K562 (cell line): ENCODE results near the gene PRKD1. TPM values are rescaled to one million over a fixed set of nuclear protein-coding genes. Genes with fewer than 3 reads are reported as not detected.

Experiments
- ATAC-seq: fragments of 200-7000 bp; cut with Tn5 transposase; 3 replicates; pipeline ENCODE4 v1.9.1; 2020; ENCODE audit warnings: moderate library complexity
- BruUV-seq: library from RNA; stranded (reverse); fragments of 400-500 nt; replicated peaks from 2 replicates; lab custom pipeline; 2021; lab: Mats Ljungman, UMichigan
- CTCF ChIA-PET: fragments of 300-600 bp; formaldehyde crosslinking; extraction: SDS; loops from one replicate; lab custom pipeline; 2021; ENCODE audit warnings: low intra/inter-chr PET ratio; lab: Yijun Ruan, JAX
- POLR2A ChIA-PET: fragments of 300-600, 350-650 bp; sonication (Branson Sonifier 250); formaldehyde crosslinking; extraction: SDS; loops from one replicate; lab custom pipeline; 2021; ENCODE audit warnings: antibody characterized with exemption, inconsistent platforms; lab: Yijun Ruan, JAX
- DNase-seq, 4 experiments: peaks; one replicate each; pipeline versions ENCODE4 v3.0.0 to v3.0.0-alpha.2; 2011 to 2018; ENCODE audit warnings: low spot score in 3 of 4, mixed read lengths in 3 of 4; ENCODE audit errors: extremely low read depth in 1 of 4
- FAIRE-seq: peaks from 2 replicates; lab custom pipeline; 2011; peaks lifted over from hg19 to GRCh38; lab: Jason Lieb, UNC
- H2AFZ ChIP-seq: 2 replicates; pipeline ENCODE4 v1.6.0; 2011; ENCODE audit warnings: low read depth, low read length, control low read depth, inconsistent platforms
- H3K27ac ChIP-seq: fragments of 200-600 bp; 3 replicates; pipeline ENCODE4 v1.8.0; 2011; ENCODE audit warnings: low read depth, mild to moderate bottlenecking, control low read depth, inconsistent platforms, low read length, moderate library complexity, mixed read lengths; ENCODE audit errors: extremely low read depth
- H3K27me3 ChIP-seq, 2 experiments: fragments of 300-600 bp in 1 of 2; 2 replicates in 1 of 2; 3 replicates in 1 of 2; pipeline versions ENCODE4 v1.6.0 to v1.8.0; 2011; ENCODE audit warnings: inconsistent platforms in 2 of 2, low read length in 2 of 2, mild to moderate bottlenecking in 1 of 2, mixed read lengths in 1 of 2, moderate library complexity in 1 of 2; ENCODE audit not compliant: control insufficient read depth in 2 of 2, insufficient read depth in 2 of 2
- H3K36me3 ChIP-seq: fragments of 300-600 bp; 3 replicates; pipeline ENCODE4 v1.8.0; 2011; ENCODE audit warnings: mild to moderate bottlenecking, low read length, inconsistent platforms; ENCODE audit not compliant: control insufficient read depth, insufficient read depth
- H3K4me1 ChIP-seq, 2 experiments: fragments of 200-600 bp in 1 of 2; replicated peaks in 1 of 2; 2 replicates in 1 of 2; 3 replicates in 1 of 2; pipeline versions ENCODE4 v1.5.1 to v1.8.0; 2011; ENCODE audit warnings: inconsistent platforms in 2 of 2, low read length in 2 of 2, mild to moderate bottlenecking in 1 of 2, mixed read lengths in 1 of 2, moderate library complexity in 1 of 2; ENCODE audit not compliant: control insufficient read depth in 2 of 2, insufficient read depth in 2 of 2
- H3K4me2 ChIP-seq: 2 replicates; pipeline ENCODE4 v1.6.1; 2011; ENCODE audit warnings: low read length, control low read depth, inconsistent platforms, mixed read lengths; ENCODE audit not compliant: insufficient read depth
- H3K4me3 ChIP-seq: fragments of 200-600 bp; sonication (generic), shearing (Covaris generic); 2 replicates; pipeline ENCODE4 v1.5.1; 2016; ENCODE audit warnings: control low read depth, inconsistent platforms
- H3K79me2 ChIP-seq: fragments of 200-600 bp; 3 replicates; pipeline ENCODE4 v1.8.0; 2011; ENCODE audit warnings: low read length, inconsistent platforms; ENCODE audit not compliant: control insufficient read depth, insufficient read depth
- H3K9ac ChIP-seq, 2 experiments: 2 replicates each; pipeline versions ENCODE4 v1.6.0 to v1.6.1; 2011; ENCODE audit warnings: low read depth in 2 of 2, low read length in 2 of 2, control low read depth in 1 of 2, inconsistent platforms in 1 of 2, mild to moderate bottlenecking in 1 of 2, mixed read lengths in 1 of 2; ENCODE audit not compliant: insufficient read depth in 1 of 2
- H3K9me1 ChIP-seq: one replicate; pipeline ENCODE4 v1.6.0; 2011; ENCODE audit warnings: inconsistent platforms, mild to moderate bottlenecking, low read length, moderate library complexity; ENCODE audit not compliant: control insufficient read depth, insufficient read depth
- H3K9me3 ChIP-seq: replicated peaks from 2 replicates; pipeline ENCODE4 v1.5.1; 2011; ENCODE audit warnings: low read depth, low read length, inconsistent platforms; ENCODE audit not compliant: control insufficient read depth, insufficient read depth
- H4K20me1 ChIP-seq: replicated peaks from 2 replicates; pipeline ENCODE4 v1.6.1; 2011; ENCODE audit warnings: low read length, inconsistent platforms, mixed read lengths; ENCODE audit not compliant: control insufficient read depth, insufficient read depth
- HNRNPUL1 ChIP-seq: fragments of 200-400 bp; formaldehyde crosslinking; IDR thresholded peaks from 2 replicates; pipeline ENCODE4 v1.6.1; 2017; ENCODE audit warnings: low read length
- HOMEZ ChIP-seq: fragments of 250-450 bp; sonication (Bioruptor Pico); IDR thresholded peaks from 2 replicates; pipeline ENCODE4 v1.4.0; 2020; ENCODE audit warnings: mild to moderate bottlenecking, moderate library complexity
- KDM1A ChIP-seq, 2 experiments: fragments of 450-650 bp; IDR thresholded peaks; 2 replicates each; pipeline ENCODE4 v1.6.1; 2016; ENCODE audit warnings: mild to moderate bottlenecking in 2 of 2
- MTA2 ChIP-seq: fragments of 450-650 bp; IDR thresholded peaks from 2 replicates; pipeline ENCODE4 v1.6.1; 2016; ENCODE audit warnings: low read depth
- NUFIP1 ChIP-seq: fragments of 450-650 bp; IDR thresholded peaks from 2 replicates; pipeline ENCODE4 v1.6.1; 2018; ENCODE audit not compliant: partially characterized antibody
- POLR3A ChIP-seq: IDR thresholded peaks from 2 replicates; pipeline ENCODE4 v1.6.1; 2011; ENCODE audit warnings: borderline replicate concordance, mild to moderate bottlenecking, moderate library complexity; ENCODE audit not compliant: insufficient read length, insufficient read depth; ENCODE audit errors: extremely low read depth
- SETDB1 ChIP-seq: IDR thresholded peaks from one replicate; pipeline ENCODE4 v1.6.1; 2012; ENCODE audit warnings: low read length, control low read depth, inconsistent platforms
- SMAD1 ChIP-seq: fragments of 150-350 bp; IDR thresholded peaks from 2 replicates; pipeline ENCODE4 v1.6.1; 2014; ENCODE audit warnings: low read length, low read depth; ENCODE audit not compliant: partially characterized antibody
- TCF3 ChIP-seq: sonication (generic); formaldehyde crosslinking; IDR thresholded peaks from 2 replicates; pipeline ENCODE4 v1.4.0; 2020; ENCODE audit warnings: mild to moderate bottlenecking, missing genetic modification reagents
- THRAP3 ChIP-seq: fragments of 450-650 bp; IDR thresholded peaks from 2 replicates; pipeline ENCODE4 v1.6.1; 2016; ENCODE audit warnings: mild to moderate bottlenecking, inconsistent platforms, borderline replicate concordance
- ZFP30 ChIP-seq: fragments of 250-450 bp; sonication (Bioruptor Pico); IDR thresholded peaks from 2 replicates; pipeline ENCODE4 v1.8.0; 2022; ENCODE audit warnings: moderate library complexity, mild to moderate bottlenecking, inconsistent platforms, borderline replicate concordance
- ZNF551 ChIP-seq: fragments of 250-450 bp; sonication (Bioruptor Pico); IDR thresholded peaks from 2 replicates; pipeline ENCODE4 v1.5.0; 2021; ENCODE audit warnings: mild to moderate bottlenecking, moderate library complexity
- ZNF699 ChIP-seq: fragments of 250-450 bp; sonication (Bioruptor Pico); IDR thresholded peaks from 2 replicates; pipeline ENCODE4 v1.8.0; 2021; ENCODE audit warnings: mild to moderate bottlenecking, moderate library complexity; ENCODE audit not compliant: insufficient replicate concordance
- ZNF778 ChIP-seq: fragments of 450-650 bp; formaldehyde crosslinking; IDR thresholded peaks from 2 replicates; pipeline ENCODE4 v1.4.0; 2020; ENCODE audit warnings: mild to moderate bottlenecking, moderate library complexity
- WGBS: fragments of 100-300 bp; shearing (Covaris generic); methylation state at CpG from one replicate; pipeline ENCODE4 v1.1.6; 2016; ENCODE audit warnings: low coverage, mixed read lengths; ENCODE audit not compliant: insufficient coverage; ENCODE audit errors: missing lambda C conversion rate; 5-methylcytosine and 5-hydroxymethylcytosine counted together
- in situ Hi-C: fragments of 300-500 bp; cut with MboI; formaldehyde crosslinking; loops from 4 replicates; pipeline ENCODE4 v1.15.0; 2018; ENCODE audit warnings: inconsistent platforms, mixed read lengths
- intact Hi-C: fragments of 100-400 bp; cut with micrococcal nuclease; formaldehyde crosslinking; loops from 2 replicates; pipeline ENCODE4 v1.14.2; 2022
- polyA plus RNA-seq, 8 experiments: library from polyadenylated mRNA; depleted of rRNA in 4 of 8; stranded (reverse) in 5 of 8; unstranded in 3 of 8; fragments of >200 nt; fragmentation: Nextera tagmentation in 2 of 8; fragmentation: Illumina TruSeq in 1 of 8; extraction: Ambion mirVana in 2 of 8; extraction: Trizol in 1 of 8; gene quantifications; 2 replicates each; pipeline versions ENCODE4 v1.2.1 to v1.2.3, GENCODE V29; 2011 to 2014; ENCODE audit warnings: inconsistent platforms in 1 of 8, missing spikeins in 1 of 8
- total RNA-seq, 7 experiments: library from RNA; depleted of rRNA in 6 of 7; stranded (reverse); fragments of >200 nt in 6 of 7; fragmentation: Illumina TruSeq in 2 of 7; extraction: Trizol in 2 of 7; gene quantifications; 2 replicates each; pipeline versions ENCODE4 v1.2.1 to v1.2.3, GENCODE V29; 2011 to 2021; ENCODE audit warnings: low replicate concordance in 1 of 7
- TF ChIP-seq, protein P1 (sequence below): sonication (generic); formaldehyde crosslinking; IDR thresholded peaks from 2 replicates; pipeline ENCODE4 v1.8.1; 2023; ENCODE audit warnings: mild to moderate bottlenecking, missing genetic modification reagents
- TF ChIP-seq, protein P2 (sequence below): fragments of 450-650 bp; formaldehyde crosslinking; conservative IDR thresholded peaks from 2 replicates; pipeline ENCODE4 v1.4.0; 2022; ENCODE audit warnings: mild to moderate bottlenecking, missing genetic modification characterization
- TF ChIP-seq, protein P3 (sequence below): fragments of 250-450 bp; sonication (Bioruptor Pico); IDR thresholded peaks from 2 replicates; pipeline ENCODE4 v1.9.0; 2021; ENCODE audit warnings: mild to moderate bottlenecking, inconsistent platforms

PRKD1 gene
- total and polyA plus RNA-seq, 9 of the 15 experiments (the other 6 are each of a cell fraction or from before 2014, with no cell fraction given), result 0.04 to 0.25 (median 0.13) TPM; not detected in 1

DNA sequence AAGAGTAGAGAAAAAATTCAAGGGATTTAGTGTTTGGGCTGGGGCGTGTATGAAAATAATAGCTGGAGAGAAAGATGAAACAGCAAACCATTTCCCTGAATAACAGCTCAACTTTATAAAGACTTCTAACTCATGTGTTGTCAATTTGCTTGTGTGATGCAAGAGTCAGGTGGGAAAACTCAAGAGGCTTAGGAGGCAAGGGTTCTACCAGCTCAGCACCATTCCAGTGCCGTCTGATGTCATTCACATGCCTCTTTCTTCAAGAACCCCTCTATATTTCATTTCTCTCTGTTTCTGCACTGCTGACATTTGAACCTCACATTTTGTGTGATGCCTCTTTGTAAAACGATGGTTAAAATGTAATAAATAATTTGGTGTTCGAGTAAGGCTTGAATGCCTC is 192.2 kb downstream of the PRKD1 start:
- DNase-seq (no peak), ATAC-seq (no peak), FAIRE-seq (no peak)
- no peaks in the 10 kb centered on the region for H3K9me3 ChIP-seq
- no peak overlapping the region for H2AFZ ChIP-seq
- in situ Hi-C loops (no loop called here), intact Hi-C loops (no loop called here)
- 24% methylated on average over 4 of the region's 4 CpGs for WGBS
- ChIA-PET POLR2A (no interaction called here), CTCF (no interaction called here)
- H4K20me1 ChIP-seq, result no peaks in the 10 kb centered on the region
- no peaks in the 10 kb centered on the region for H3K79me2 ChIP-seq
- TF ChIP-seq ZNF699 (CRISPR knock-in tag) (no peak), HOMEZ (CRISPR knock-in tag) (no peak), THRAP3 (no peak), KDM1A (IDR thresholded peaks at IDR 0.05) (no peak), TCF3 (CRISPR knock-in tag) (no peak), HNRNPUL1 (no peak), SETDB1 (no peak), ZNF551 (CRISPR knock-in tag) (no peak), SMAD1 (no peak), POLR3A (no peak), ZFP30 (CRISPR knock-in tag) (no peak), NUFIP1 (no peak), ZNF778 (CRISPR knock-in tag) (no peak), MTA2 (no peak)
- TF ChIP-seq, protein P1, sequence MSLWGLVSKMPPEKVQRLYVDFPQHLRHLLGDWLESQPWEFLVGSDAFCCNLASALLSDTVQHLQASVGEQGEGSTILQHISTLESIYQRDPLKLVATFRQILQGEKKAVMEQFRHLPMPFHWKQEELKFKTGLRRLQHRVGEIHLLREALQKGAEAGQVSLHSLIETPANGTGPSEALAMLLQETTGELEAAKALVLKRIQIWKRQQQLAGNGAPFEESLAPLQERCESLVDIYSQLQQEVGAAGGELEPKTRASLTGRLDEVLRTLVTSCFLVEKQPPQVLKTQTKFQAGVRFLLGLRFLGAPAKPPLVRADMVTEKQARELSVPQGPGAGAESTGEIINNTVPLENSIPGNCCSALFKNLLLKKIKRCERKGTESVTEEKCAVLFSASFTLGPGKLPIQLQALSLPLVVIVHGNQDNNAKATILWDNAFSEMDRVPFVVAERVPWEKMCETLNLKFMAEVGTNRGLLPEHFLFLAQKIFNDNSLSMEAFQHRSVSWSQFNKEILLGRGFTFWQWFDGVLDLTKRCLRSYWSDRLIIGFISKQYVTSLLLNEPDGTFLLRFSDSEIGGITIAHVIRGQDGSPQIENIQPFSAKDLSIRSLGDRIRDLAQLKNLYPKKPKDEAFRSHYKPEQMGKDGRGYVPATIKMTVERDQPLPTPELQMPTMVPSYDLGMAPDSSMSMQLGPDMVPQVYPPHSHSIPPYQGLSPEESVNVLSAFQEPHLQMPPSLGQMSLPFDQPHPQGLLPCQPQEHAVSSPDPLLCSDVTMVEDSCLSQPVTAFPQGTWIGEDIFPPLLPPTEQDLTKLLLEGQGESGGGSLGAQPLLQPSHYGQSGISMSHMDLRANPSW (CRISPR knock-in tag), result no peak
- TF ChIP-seq, protein P2, sequence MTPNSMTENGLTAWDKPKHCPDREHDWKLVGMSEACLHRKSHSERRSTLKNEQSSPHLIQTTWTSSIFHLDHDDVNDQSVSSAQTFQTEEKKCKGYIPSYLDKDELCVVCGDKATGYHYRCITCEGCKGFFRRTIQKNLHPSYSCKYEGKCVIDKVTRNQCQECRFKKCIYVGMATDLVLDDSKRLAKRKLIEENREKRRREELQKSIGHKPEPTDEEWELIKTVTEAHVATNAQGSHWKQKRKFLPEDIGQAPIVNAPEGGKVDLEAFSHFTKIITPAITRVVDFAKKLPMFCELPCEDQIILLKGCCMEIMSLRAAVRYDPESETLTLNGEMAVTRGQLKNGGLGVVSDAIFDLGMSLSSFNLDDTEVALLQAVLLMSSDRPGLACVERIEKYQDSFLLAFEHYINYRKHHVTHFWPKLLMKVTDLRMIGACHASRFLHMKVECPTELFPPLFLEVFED (CRISPR knock-in tag), result no peak
- TF ChIP-seq, protein P3, sequence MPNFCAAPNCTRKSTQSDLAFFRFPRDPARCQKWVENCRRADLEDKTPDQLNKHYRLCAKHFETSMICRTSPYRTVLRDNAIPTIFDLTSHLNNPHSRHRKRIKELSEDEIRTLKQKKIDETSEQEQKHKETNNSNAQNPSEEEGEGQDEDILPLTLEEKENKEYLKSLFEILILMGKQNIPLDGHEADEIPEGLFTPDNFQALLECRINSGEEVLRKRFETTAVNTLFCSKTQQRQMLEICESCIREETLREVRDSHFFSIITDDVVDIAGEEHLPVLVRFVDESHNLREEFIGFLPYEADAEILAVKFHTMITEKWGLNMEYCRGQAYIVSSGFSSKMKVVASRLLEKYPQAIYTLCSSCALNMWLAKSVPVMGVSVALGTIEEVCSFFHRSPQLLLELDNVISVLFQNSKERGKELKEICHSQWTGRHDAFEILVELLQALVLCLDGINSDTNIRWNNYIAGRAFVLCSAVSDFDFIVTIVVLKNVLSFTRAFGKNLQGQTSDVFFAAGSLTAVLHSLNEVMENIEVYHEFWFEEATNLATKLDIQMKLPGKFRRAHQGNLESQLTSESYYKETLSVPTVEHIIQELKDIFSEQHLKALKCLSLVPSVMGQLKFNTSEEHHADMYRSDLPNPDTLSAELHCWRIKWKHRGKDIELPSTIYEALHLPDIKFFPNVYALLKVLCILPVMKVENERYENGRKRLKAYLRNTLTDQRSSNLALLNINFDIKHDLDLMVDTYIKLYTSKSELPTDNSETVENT, result no peak
- H3K4me1 ChIP-seq, result no peaks in the 10 kb centered on the region
- H3K9me1 ChIP-seq, result no peaks in the 10 kb centered on the region
- no peaks in the 10 kb centered on the region for H3K27me3 ChIP-seq
- no peak overlapping the region for H3K9ac ChIP-seq
- no peak overlapping the region for H3K4me3 ChIP-seq
- BruUV-seq, result no TSS peak
- H3K36me3 ChIP-seq, result no peaks in the 10 kb centered on the region
- no peak overlapping the region for H3K4me2 ChIP-seq
- H3K27ac ChIP-seq, result no peak overlapping the region
